Cardiac muscle cell (in vitro differentiated cells and primary cell): ENCODE results near the gene RAB40C. TPM values are rescaled to one million over a fixed set of nuclear protein-coding genes. Genes with fewer than 3 reads are reported as not detected.
"Not testable (repeated sequence)": the region's sequence is repeated elsewhere in the genome, so short reads cannot be mapped to it uniquely, and the experiment has no call there.

ENCODE experiments used
- DNase-seq, 2 donors: peaks; one replicate each; pipeline versions ENCODE4 v3.0.0 to v3.0.0-alpha.2; 2010 to 2017; ENCODE audit warnings: low read depth in 1 of 2, low spot score in 1 of 2
- H3K27ac ChIP-seq: fragments of 200-600 bp; sonication (generic); 2 replicates; pipeline ENCODE4 v1.5.1; 2016
- H3K27me3 ChIP-seq: fragments of 200-600 bp; sonication (generic); 2 replicates; pipeline ENCODE4 v1.6.0; 2016; ENCODE audit warnings: control low read depth
- H3K36me3 ChIP-seq: fragments of 200-600 bp; sonication (generic); 2 replicates; pipeline ENCODE4 v1.5.1; 2016; ENCODE audit warnings: control low read depth
- H3K4me1 ChIP-seq: fragments of 200-600 bp; sonication (generic); 2 replicates; pipeline ENCODE4 v1.8.1; 2017; ENCODE audit warnings: low read depth, mild to moderate bottlenecking, mixed run types
- H3K4me3 ChIP-seq: fragments of 200-600 bp; sonication (generic); 2 replicates; pipeline ENCODE4 v1.5.1; 2016; ENCODE audit warnings: mild to moderate bottlenecking
- H3K9me3 ChIP-seq: fragments of 200-600 bp; sonication (generic); 2 replicates; pipeline ENCODE4 v1.5.1; 2017; ENCODE audit warnings: low read depth, mild to moderate bottlenecking, control low read depth
- polyA plus RNA-seq: library from polyadenylated mRNA; unstranded; fragments of >200 nt; fragmentation: Nextera tagmentation; extraction: Ambion mirVana; gene quantifications from 2 replicates; pipeline ENCODE4 v1.2.1, GENCODE V29; 2016
- total RNA-seq: library from RNA; depleted of rRNA; stranded (reverse); fragments of >200 nt; gene quantifications from 2 replicates; pipeline ENCODE4 v1.2.3, GENCODE V29; 2016
- TF ChIP-seq, protein P1 (sequence below): IDR thresholded peaks from 2 replicates; pipeline ENCODE4 v1.5.1; 2012; ENCODE audit warnings: low read depth, mild to moderate bottlenecking, low read length

The RAB40C gene
- total and polyA plus RNA-seq, 2 experiments from 2014 or later = 30.8 to 45.9 TPM

DNA sequence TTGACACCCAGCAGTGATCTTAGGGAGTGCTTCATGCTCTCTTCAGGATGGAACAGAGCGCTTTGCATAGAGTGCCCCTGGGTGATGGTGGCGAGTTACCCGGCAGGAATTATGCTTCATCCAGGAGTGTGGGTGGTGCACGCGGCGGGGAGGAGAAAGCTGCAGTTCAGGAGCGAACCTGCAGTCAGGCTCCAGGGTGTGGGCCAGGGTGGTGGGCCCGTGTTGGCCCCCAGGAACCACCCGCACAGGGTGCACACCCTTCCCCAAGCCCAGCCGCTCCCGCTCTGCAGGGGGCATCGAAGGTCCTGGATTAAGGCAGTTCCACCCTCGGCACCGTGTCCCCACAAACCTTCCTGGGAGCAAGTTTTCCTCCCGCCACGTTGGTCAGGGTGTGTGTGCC is 3.9 kb downstream of the RAB40C start:
- peaks cover 6% of the 10 kb centered on the region for H3K4me1 ChIP-seq

DNA sequence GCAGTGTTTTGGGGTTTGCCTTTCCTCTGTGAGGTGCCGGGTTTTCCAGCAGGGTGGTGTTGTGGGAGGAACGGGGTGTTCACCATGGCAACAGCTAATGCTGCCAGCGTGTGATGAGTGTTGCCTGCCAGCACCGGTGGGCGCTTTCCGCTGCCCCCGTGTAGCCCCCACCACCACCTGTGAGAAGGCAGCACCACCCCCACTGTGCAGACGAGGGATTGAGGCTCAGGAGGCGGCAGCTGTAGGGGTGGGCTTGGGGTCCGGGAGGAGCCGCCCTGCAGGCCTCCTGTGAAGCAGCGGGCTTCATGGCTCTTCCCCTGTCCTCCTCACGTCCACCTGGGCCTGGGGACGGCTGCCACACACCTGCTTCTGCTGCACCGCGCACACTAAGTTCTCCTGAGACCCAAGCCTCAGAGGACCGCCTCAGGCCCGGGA is 5.2 kb downstream of the RAB40C start:
- Histone ChIP-seq H3K36me3 (no peaks in the 10 kb centered on the region), H3K4me1 (peaks cover 6% of the 10 kb centered on the region)
- TF ChIP-seq, protein P1, sequence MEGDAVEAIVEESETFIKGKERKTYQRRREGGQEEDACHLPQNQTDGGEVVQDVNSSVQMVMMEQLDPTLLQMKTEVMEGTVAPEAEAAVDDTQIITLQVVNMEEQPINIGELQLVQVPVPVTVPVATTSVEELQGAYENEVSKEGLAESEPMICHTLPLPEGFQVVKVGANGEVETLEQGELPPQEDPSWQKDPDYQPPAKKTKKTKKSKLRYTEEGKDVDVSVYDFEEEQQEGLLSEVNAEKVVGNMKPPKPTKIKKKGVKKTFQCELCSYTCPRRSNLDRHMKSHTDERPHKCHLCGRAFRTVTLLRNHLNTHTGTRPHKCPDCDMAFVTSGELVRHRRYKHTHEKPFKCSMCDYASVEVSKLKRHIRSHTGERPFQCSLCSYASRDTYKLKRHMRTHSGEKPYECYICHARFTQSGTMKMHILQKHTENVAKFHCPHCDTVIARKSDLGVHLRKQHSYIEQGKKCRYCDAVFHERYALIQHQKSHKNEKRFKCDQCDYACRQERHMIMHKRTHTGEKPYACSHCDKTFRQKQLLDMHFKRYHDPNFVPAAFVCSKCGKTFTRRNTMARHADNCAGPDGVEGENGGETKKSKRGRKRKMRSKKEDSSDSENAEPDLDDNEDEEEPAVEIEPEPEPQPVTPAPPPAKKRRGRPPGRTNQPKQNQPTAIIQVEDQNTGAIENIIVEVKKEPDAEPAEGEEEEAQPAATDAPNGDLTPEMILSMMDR = no peak

More for the DNA sequence above, 3.9 kb downstream of the RAB40C start:
- TF ChIP-seq, protein P1 = no peak
- no peak overlapping the region for H3K27ac ChIP-seq
- H3K27me3 ChIP-seq = no peaks in the 10 kb centered on the region
- no peaks in the 10 kb centered on the region for H3K9me3 ChIP-seq
- H3K36me3 ChIP-seq = no peaks in the 10 kb centered on the region
- H3K4me3 ChIP-seq = no peak overlapping the region
- DNase-seq = no peak

DNA sequence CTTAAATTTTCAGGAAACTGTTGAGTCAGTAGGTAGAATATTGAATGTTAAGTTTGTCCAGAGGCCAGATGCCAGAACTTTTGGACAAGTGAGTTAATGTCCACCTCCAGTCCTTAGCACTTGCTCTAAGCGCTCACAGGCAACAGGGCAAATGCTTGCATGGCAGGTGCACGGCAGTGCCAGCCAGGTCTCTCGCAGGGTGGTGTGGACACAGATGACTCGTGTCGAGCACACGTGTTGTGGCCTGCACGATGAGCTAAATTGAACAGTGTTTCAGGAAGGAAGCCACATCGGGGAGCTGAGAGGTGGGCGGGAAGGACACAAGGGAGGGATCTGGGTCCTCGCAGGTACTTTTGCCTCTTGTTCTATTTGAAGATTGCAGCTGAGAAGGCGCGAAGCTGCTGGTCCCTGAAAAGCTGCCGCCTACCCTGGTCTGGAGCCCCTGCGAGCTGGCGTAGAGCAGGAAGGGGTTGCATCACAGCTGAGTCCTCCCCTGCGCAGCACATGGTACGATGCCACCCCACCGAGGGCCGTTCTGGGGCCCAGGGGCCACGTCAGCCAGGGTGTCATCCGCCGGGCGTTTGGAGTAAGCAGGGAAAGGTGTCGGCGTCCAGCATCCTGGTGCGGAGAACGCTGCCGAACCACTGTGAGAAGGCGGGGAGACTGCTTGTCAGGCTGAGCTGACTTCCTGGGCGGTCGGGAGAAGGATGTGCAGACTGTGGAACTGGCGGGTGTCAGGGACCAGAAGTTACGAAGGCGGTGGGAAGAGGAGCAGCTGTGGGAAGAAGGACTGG is 6.3 kb downstream of the RAB40C start:
- Histone ChIP-seq H3K27ac (no peak overlapping the region), H3K36me3 (no peaks in the 10 kb centered on the region), H3K9me3 (no peaks in the 10 kb centered on the region), H3K4me3 (no peak overlapping the region), H3K27me3 (no peaks in the 10 kb centered on the region), H3K4me1 (no peaks in the 10 kb centered on the region)
- no peak for DNase-seq
- TF ChIP-seq, protein P1 = no peak

More for the DNA sequence above, 5.2 kb downstream of the RAB40C start:
- no peak for DNase-seq
- H3K27me3 ChIP-seq = no peaks in the 10 kb centered on the region
- no peak overlapping the region for H3K4me3 ChIP-seq
- H3K27ac ChIP-seq = no peak overlapping the region
- no peaks in the 10 kb centered on the region for H3K9me3 ChIP-seq

DNA sequence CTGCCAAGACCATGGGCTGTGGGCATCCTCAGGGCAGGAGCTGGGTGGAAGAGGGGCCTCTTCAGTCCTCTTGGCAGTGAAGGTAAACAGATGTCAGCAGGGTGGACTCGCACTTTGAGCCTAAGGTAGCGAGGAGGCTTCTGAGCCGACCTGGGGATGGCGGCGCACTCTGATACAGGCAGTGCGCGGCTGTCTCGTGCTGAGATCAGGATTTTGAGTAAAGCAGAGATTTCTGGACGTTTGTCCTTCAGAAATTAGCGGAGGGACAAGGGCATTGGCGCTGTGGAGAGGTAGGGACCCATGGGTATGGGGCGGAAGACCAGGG is 6.8 kb downstream of the RAB40C start:
- Histone ChIP-seq H3K27ac (no peak overlapping the region), H3K27me3 (no peaks in the 10 kb centered on the region), H3K9me3 (no peaks in the 10 kb centered on the region), H3K36me3 (no peaks in the 10 kb centered on the region), H3K4me3 (no peak overlapping the region), H3K4me1 (no peaks in the 10 kb centered on the region)
- TF ChIP-seq, protein P1 = no peak
- no peak for DNase-seq

DNA sequence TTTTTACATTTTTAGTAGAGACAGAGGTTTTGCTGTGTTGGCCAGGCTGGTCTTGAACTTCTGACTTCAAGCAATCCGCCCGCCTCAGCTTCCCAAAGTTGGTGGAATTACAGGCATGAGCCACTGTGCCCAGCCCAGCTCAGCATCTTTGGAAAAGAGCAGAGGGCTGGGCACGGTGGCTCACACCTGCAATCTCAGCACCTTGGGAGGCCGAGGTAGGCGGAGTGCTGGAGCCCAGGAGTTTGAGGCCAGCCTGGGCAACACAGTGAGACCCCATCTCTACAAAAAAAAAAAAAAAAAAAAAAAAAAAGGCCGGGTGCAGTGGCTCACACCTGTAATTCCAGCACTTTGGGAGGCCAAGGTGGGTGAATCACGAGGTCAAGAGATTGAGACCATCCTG is 7.8 kb downstream of the RAB40C start:
- H3K27ac ChIP-seq, H3K36me3 ChIP-seq, H3K4me3 ChIP-seq, H3K4me1 ChIP-seq, H3K27me3 ChIP-seq, H3K9me3 ChIP-seq, DNase-seq: not testable (repeated sequence)

DNA sequence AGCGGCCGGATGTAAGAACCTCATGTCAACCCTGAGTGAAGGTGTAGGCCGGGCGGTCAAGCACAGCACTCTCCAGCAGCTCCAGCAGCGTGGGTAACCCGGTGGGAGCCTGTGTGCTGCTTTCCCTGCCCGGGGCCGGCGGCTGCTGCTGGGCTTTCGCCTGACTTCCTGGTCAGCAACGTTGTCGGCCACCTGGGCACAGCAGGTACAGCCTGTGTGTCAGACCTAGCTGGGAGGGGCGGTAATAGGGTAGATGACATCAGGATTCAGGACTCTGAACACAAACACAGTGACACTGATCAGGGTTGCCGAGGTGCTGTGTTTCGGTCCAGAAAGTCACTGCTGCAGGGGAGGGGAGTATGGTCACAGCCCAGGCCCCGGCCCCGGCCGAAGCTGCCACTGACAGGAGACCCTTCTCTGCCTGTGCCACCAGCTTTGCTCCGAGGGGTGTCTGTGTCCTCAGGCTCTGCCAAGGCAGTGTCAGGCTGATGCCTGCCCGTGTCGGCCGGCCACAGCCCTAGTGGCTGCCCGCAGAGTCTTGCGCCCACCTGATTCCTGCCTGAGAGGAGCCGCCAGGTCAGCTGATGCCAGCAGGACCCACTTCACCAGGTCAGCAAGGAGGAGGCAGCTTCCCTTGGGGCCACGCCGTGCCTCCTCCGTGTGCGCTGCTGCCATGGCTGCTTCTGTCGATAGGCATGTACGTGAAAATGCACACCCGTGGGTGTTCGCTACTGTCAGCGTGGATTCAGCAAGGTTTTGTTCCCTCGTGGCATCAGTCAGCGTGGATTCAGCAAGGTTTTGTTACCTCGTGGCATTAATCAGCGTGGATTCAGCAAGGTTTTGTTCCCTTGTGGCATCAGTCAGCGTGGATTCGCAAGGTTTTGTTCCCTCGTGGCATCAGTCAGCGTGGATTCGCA is 9.2 kb downstream of the RAB40C start:
- TF ChIP-seq, protein P1 = no peak
- no peak overlapping the region for H3K27ac ChIP-seq
- H3K36me3 ChIP-seq = no peaks in the 10 kb centered on the region
- H3K27me3 ChIP-seq = no peaks in the 10 kb centered on the region
- no peaks in the 10 kb centered on the region for H3K4me1 ChIP-seq
- H3K9me3 ChIP-seq = no peaks in the 10 kb centered on the region
- no peak for DNase-seq
- H3K4me3 ChIP-seq = no peak overlapping the region
